Nephron (organoid): Measurements from ENCODE around the gene DDX31.

Source experiments
- H3K27ac Mint-ChIP-seq, 3 experiments: 2 replicates each; pipeline ENCODE4 v1.8.0; 2020; ENCODE audit warnings: mixed read lengths in 3 of 3, mild to moderate bottlenecking in 2 of 3, moderate library complexity in 1 of 3
- H3K27me3 Mint-ChIP-seq: 2 replicates; pipeline ENCODE4 v1.8.0; 2021; ENCODE audit warnings: low read depth, mild to moderate bottlenecking, moderate library complexity, mixed read lengths
- H3K36me3 Mint-ChIP-seq: 2 replicates; pipeline ENCODE4 v1.8.0; 2020; ENCODE audit warnings: low read depth, mixed read lengths
- H3K4me1 Mint-ChIP-seq: 2 replicates; pipeline ENCODE4 v1.8.0; 2020; ENCODE audit warnings: mixed read lengths
- H3K4me3 Mint-ChIP-seq, 3 experiments: 2 replicates each; pipeline ENCODE4 v1.8.0; 2020; ENCODE audit warnings: mild to moderate bottlenecking in 3 of 3, mixed read lengths in 3 of 3, moderate library complexity in 2 of 3
- H3K9me3 Mint-ChIP-seq: 2 replicates; pipeline ENCODE4 v1.8.0; 2020; ENCODE audit warnings: mixed read lengths
- TF ChIP-seq, protein P1 (sequence below), 3 experiments: fragments of 200-600 bp; sonication (generic); IDR thresholded peaks; one replicate each; pipeline ENCODE4 v1.5.0; 2021; ENCODE audit warnings: antibody characterized with exemption in 3 of 3; ENCODE audit not compliant: unreplicated experiment in 3 of 3

The DDX31 gene

DNA sequence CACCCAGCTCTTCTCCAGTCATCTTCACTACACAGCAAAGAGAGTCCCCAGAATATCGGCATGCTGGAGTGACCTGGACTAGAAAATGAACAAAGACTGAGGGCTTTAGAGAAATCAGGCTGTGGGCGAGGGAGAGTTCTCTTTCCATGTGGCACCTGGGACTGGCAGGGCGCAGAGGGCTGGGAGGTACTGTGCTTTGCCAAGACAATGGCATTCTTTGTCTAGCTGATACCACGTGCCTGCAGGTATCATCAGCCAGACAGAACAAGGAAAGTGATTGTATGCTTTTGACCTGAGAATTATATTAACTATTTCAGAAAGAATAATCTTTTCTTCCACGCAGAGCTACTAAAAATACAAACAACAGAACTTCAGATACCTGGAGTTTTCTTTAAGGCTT, 30.5 kb downstream of the DDX31 start:
- Mint-ChIP-seq H3K27me3 (no peaks in the 10 kb centered on the region), H3K4me1 (no peaks in the 10 kb centered on the region), H3K27ac (no peak overlapping the region), H3K9me3 (no peaks in the 10 kb centered on the region), H3K36me3 (peaks cover 66% of the 10 kb centered on the region), H3K4me3 (no peak overlapping the region)
- TF ChIP-seq, protein P1, sequence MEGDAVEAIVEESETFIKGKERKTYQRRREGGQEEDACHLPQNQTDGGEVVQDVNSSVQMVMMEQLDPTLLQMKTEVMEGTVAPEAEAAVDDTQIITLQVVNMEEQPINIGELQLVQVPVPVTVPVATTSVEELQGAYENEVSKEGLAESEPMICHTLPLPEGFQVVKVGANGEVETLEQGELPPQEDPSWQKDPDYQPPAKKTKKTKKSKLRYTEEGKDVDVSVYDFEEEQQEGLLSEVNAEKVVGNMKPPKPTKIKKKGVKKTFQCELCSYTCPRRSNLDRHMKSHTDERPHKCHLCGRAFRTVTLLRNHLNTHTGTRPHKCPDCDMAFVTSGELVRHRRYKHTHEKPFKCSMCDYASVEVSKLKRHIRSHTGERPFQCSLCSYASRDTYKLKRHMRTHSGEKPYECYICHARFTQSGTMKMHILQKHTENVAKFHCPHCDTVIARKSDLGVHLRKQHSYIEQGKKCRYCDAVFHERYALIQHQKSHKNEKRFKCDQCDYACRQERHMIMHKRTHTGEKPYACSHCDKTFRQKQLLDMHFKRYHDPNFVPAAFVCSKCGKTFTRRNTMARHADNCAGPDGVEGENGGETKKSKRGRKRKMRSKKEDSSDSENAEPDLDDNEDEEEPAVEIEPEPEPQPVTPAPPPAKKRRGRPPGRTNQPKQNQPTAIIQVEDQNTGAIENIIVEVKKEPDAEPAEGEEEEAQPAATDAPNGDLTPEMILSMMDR (IDR thresholded peaks at IDR 0.05; ENCODE audit: unreplicated experiment in 3 of 3), result no peak

GRCh38 chr9:132638240-132638639, 31.5 kb downstream of the DDX31 start:
- H3K4me1 Mint-ChIP-seq, result no peaks in the 10 kb centered on the region
- no peak overlapping the region for H3K27ac Mint-ChIP-seq
- H3K36me3 Mint-ChIP-seq, result peaks cover 62% of the 10 kb centered on the region
- H3K4me3 Mint-ChIP-seq, result no peak overlapping the region
- H3K9me3 Mint-ChIP-seq, result no peaks in the 10 kb centered on the region
- no peaks in the 10 kb centered on the region for H3K27me3 Mint-ChIP-seq
- TF ChIP-seq, protein P1 (IDR thresholded peaks at IDR 0.05; ENCODE audit: unreplicated experiment in 3 of 3), result no peak

GRCh38 chr9:132637801-132638200, 32.0 kb downstream of the DDX31 start:
- H3K27me3 Mint-ChIP-seq, result no peaks in the 10 kb centered on the region
- no peaks in the 10 kb centered on the region for H3K9me3 Mint-ChIP-seq
- H3K36me3 Mint-ChIP-seq, result peaks cover 58% of the 10 kb centered on the region
- H3K27ac Mint-ChIP-seq, result no peak overlapping the region
- no peaks in the 10 kb centered on the region for H3K4me1 Mint-ChIP-seq
- TF ChIP-seq, protein P1 (IDR thresholded peaks at IDR 0.05; ENCODE audit: unreplicated experiment in 3 of 3), result no peak
- no peak overlapping the region for H3K4me3 Mint-ChIP-seq

DNA sequence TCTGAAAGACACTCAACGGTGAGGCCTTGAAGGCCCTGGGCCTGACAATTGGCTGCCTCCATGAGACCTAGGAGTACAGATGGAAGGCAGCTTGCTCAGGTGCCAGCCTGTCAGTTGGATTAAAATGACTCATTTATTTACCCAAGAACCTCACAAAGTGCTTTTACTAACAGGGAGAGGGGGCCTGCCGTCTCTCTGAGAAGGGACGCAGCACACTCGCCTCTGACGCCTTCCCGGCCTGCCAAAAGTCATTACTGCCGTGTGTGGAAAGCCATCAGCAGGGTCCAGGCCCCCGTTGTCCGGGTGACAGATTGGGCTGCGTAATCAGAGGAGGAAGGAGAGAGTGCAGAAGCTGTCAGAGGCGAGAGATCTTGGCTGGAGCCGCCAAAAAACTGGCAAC, 32.4 kb downstream of the DDX31 start:
- Mint-ChIP-seq H3K9me3 (no peaks in the 10 kb centered on the region), H3K4me3 (no peak overlapping the region), H3K4me1 (no peaks in the 10 kb centered on the region), H3K27ac (no peak overlapping the region), H3K27me3 (no peaks in the 10 kb centered on the region), H3K36me3 (peaks cover 54% of the 10 kb centered on the region)
- TF ChIP-seq, protein P1 (IDR thresholded peaks at IDR 0.05; ENCODE audit: unreplicated experiment in 3 of 3), result no peak

GRCh38 chr9:132634327-132634726, 35.5 kb downstream of the DDX31 start:
- H3K4me3 Mint-ChIP-seq, result no peak overlapping the region

More at GRCh38 chr9:132634327-132634726, 35.5 kb downstream of the DDX31 start:
- TF ChIP-seq, protein P1 (IDR thresholded peaks at IDR 0.05; ENCODE audit: unreplicated experiment in 3 of 3), result no peak
- H3K9me3 Mint-ChIP-seq, result no peaks in the 10 kb centered on the region
- H3K27ac Mint-ChIP-seq, result no peak overlapping the region
- no peaks in the 10 kb centered on the region for H3K4me1 Mint-ChIP-seq
- no peaks in the 10 kb centered on the region for H3K27me3 Mint-ChIP-seq
- H3K36me3 Mint-ChIP-seq, result peaks cover 58% of the 10 kb centered on the region
